NOMO-1 treated with DMSO at 0.1 percent for 48 hours (cell line): ENCODE measurements around the gene SLC16A9.
"Not testable (repeated sequence)": the region's sequence is repeated elsewhere in the genome, so short reads cannot be mapped to it uniquely, and the experiment has no call there.

Source experiments
- DNase-seq: peaks from one replicate; lab custom pipeline; 2025; ENCODE audit not compliant: unreplicated experiment; lab: John Stamatoyannopoulos, UW

The SLC16A9 gene

GRCh38 chr10:59677253-59677831 lies 32.3 kb downstream of the SLC16A9 start:
- DNase-seq: no peak

GRCh38 chr10:59675812-59676211 lies 33.8 kb downstream of the SLC16A9 start:
- no peak for DNase-seq

GRCh38 chr10:59674215-59674836 lies 35.3 kb downstream of the SLC16A9 start:
- DNase-seq: no peak

- no peak for DNase-seq
Observed at GRCh38 chr10:59672150-59672875, 37.3 kb downstream of the SLC16A9 start.

- no peak for DNase-seq
Observed at GRCh38 chr10:59670269-59670668, 39.4 kb downstream of the SLC16A9 start.

- no peak for DNase-seq
Observed at GRCh38 chr10:59668096-59668495, 41.6 kb downstream of the SLC16A9 start.

GRCh38 chr10:59666310-59666709 lies 43.3 kb downstream of the SLC16A9 start:
- no peak for DNase-seq

GRCh38 chr10:59663213-59663612 lies 46.4 kb downstream of the SLC16A9 start:
- not testable (repeated sequence) for DNase-seq

- no peak for DNase-seq
Observed at GRCh38 chr10:59657724-59658123, 51.9 kb downstream of the SLC16A9 start.

- no peak for DNase-seq
Observed at GRCh38 chr10:59655309-59655708, 54.3 kb downstream of the SLC16A9 start.

GRCh38 chr10:59654007-59654406 lies 55.6 kb downstream of the SLC16A9 start:
- peak; percentile 77 for DNase-seq

- no peak for DNase-seq
Observed at GRCh38 chr10:59651902-59652301, 57.7 kb downstream of the SLC16A9 start.

GRCh38 chr10:59649606-59650346 lies 59.9 kb downstream of the SLC16A9 start:
- no peak for DNase-seq

- DNase-seq: no peak
Observed at GRCh38 chr10:59648711-59649201, 60.9 kb downstream of the SLC16A9 start.

- DNase-seq: no peak
Observed at GRCh38 chr10:59644841-59645240, 64.8 kb downstream of the SLC16A9 start.

GRCh38 chr10:59641688-59642087 lies 68.0 kb downstream of the SLC16A9 start:
- not testable (repeated sequence) for DNase-seq

- DNase-seq: no peak
Observed at GRCh38 chr10:59635502-59636290, 74.0 kb downstream of the SLC16A9 start.

GRCh38 chr10:59634102-59634501 lies 75.5 kb downstream of the SLC16A9 start:
- no peak for DNase-seq

- DNase-seq: no peak
Observed at GRCh38 chr10:59633063-59633462, 76.6 kb downstream of the SLC16A9 start.

- no peak for DNase-seq
Observed at GRCh38 chr10:59631882-59632807, 77.5 kb downstream of the SLC16A9 start.
